Stimulated activated CD8-positive, alpha-beta memory T cell treated with anti-CD3 and anti-CD28 coated beads, Interleukin-4, amount 100 ng/mL, for 4 hours (primary cell): Measurements from ENCODE around the gene GMDS.

Experiments
- DNase-seq, 2 donors: peaks; one replicate each; pipeline ENCODE4 v3.0.0-alpha.2; 2020; ENCODE audit warnings: low read depth in 2 of 2, low spot score in 1 of 2

Gene GMDS

DNA sequence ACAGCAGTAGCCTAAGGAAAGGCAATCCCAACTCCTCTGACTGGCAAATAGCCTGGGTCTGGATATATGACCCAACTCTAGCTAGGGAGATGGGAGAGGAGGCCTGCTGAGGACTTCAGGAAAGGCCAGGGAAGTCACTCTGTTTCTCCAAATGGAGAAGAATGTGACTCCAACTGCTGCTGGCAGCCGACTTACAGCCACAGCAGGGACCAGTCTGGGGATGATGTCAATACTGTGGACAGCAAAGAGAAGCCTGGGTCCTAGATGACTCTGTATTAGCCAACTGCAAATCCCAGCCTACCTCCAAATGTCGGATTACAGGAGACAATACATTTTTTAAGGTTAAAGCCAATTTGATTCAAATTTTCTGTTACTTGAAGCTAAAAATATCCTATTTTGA lies 403.1 kb downstream of the GMDS start:
- no peak for DNase-seq

- DNase-seq, result no peak
Measured at GRCh38 chr6:1841136-1841535, 404.3 kb downstream of the GMDS start.

GRCh38 chr6:1840491-1841121 lies 404.8 kb downstream of the GMDS start:
- DNase-seq, result no peak

DNA sequence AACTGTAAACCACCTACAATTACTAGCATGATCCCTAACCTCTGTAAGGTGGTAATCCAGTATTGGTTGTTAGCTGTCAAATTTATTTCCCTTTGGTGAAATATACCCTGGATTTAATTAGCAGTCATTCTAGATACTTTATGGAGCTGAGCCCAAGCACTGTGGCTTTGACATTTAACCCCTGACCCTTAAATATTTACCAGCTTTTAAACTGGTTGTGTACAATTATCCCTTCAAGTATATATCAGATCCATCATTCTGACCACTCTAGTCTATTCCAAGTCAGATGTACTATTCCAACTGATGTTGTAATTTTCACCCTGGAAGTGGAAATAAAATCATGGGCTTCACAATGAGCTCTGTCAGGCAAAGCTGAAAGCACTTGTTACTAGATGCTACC lies 406.0 kb downstream of the GMDS start:
- no peak for DNase-seq

DNA sequence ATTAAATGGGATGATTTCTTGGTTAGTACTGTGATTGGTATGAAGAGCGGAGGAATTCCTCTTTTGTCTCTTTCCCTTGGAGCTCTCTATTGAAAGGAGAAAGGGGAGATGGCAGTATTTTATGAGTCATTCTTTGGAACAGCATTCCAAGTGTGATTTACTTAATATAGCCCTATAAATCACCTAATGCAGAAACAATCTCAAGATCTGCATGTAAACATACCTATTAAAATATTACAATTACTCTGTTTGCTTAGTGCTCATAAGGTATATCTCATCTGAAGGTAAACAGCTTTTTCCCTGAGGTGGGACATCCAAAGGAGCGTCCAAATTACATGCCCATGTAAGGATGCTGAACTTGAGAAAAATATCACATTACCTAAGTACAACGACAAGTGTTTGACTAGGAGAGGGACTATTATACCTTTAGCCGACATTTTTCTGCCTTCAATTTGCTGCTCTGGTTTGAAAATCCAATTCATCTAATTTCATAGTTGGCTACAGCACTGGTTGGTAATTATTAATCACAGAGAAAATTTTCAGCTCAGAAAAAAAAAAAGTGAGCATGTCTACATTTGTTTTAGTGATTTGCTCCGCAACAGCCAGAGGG lies 406.7 kb downstream of the GMDS start:
- DNase-seq, result no peak

DNA sequence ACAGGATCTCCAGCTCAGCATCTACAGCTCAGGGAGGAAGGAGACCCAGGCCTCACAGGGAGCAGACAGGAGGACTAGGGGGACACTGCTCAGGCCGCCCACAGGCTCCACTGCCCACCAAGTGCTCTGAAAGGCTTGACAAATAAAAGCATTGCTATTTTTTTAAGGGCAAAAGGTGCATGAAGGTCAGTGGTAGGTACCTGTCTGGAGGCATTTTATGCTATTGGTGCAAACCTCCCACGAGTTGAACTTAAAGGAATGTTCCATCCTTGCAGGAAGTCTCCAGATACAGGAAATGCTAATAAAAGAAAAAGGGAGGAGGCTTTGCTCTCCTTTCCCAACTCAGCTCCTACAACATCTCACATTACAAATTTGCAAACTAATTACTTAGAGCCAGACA lies 407.6 kb downstream of the GMDS start:
- DNase-seq, result no peak

DNA sequence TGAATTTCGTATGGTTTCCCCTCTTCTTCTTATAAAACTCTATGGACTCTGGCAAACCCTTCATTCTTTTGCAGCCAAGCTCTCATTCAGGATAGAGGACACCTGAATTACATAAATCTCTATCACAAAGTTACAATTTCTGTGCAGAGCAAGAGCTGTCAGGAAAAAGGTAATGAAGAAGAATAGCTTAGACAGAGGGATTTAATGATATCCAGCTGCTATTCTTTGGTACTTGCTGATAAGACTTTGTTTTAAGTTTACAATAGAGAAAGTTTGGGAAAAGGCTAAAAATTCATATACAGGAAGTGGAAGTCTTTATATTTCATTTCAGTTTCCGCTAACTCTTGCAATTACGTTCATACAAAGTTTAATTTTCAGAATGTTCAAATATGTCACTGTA lies 408.7 kb downstream of the GMDS start:
- no peak for DNase-seq

- DNase-seq, result no peak
Measured at GRCh38 chr6:1834646-1835516, 410.5 kb downstream of the GMDS start.

- no peak for DNase-seq
Measured at GRCh38 chr6:1834207-1834606, 411.2 kb downstream of the GMDS start.

- no peak for DNase-seq
Measured at GRCh38 chr6:1832844-1833787, 412.3 kb downstream of the GMDS start.

- no peak for DNase-seq
Measured at GRCh38 chr6:1832358-1832757, 413.0 kb downstream of the GMDS start.

- no peak for DNase-seq
Measured at GRCh38 chr6:1827984-1828793, 417.2 kb downstream of the GMDS start.

GRCh38 chr6:1825926-1826325 lies 419.5 kb downstream of the GMDS start:
- no peak for DNase-seq

- DNase-seq, result no peak
Measured at GRCh38 chr6:1825277-1825676, 420.1 kb downstream of the GMDS start.

DNA sequence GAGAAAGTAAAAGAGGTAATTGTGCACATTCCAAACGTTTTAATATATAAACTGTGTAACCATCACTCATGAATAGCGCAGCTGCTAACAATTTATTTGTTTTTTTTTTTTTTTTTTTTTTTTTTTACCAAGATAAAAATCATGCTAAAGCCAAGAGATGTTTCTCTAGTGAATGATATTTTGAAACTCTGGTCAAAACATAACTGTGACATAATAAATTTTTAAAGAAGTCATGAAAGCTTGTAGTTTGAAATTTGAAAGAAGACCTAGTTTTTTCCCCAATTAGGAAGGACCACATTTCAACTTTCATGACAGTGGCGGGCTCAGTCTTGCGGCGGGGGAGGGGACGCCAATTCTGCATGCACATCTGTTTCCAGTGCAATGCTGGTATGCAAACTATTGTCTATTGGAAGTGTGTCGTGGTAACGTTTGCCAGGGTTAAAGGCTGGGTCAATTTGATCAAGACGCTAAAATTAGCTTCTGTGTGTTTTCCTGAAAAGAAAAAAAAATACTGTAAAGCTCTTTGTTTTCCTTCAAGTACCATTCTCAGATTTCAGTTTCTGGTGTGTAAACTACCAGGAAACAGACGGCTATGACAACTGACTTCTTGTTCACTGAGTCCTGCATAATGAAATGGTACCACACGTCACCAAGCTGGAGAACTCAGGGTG lies 423.8 kb downstream of the GMDS start:
- DNase-seq, result no peak

DNA sequence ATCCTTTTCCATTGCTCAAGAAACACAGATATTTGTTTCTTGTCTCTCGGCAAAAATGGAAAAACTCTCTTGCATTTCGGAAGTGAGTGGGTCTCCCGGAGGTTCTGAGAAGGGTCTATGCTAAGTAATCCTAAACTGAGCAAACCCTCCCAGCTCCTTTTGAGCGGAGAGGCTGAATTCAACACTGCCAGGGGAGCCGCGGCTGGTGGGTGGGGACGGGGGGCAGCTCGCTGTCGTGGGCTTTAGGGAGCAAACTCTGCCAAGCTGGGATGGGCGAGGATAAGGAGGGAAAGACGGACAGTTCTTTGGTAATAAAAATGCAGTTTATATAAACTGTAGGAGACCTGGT lies 424.3 kb downstream of the GMDS start:
- DNase-seq, result no peak

DNA sequence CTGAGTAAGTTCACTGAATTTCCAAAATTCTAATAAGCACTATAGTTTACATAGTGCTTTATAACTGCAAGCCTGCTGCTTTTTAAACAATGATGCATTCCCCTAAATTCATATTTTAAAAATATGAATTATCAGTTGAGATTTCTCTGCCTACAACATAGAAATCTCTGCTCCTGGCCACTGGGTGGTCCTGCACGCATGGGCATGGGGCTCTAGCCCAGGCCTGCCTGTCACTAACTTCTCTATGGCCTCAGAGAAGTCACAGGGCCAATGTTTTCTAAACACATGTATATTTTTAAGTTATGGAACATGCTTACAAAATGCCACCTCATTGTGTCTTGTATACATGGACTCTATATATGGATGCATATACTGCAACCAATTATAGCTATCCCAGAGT lies 424.7 kb downstream of the GMDS start:
- no peak for DNase-seq

DNA sequence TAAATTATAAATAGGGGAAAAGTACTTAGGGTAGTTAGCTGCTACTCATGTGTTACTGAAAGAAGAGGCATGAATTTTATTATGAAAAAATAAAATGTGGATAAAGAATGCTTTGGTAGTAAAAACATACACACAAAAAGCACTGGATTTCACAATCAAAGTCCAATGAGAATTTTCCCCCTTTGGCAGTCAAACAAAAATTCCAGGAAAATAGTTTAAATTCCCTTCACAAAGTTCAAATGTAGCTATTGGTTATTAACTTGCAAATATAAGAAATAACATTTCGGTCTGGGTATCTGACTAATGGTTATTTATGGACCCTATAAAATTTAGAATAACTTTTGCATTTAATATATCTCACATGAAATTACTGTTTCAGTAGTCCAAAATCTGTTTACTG lies 425.2 kb downstream of the GMDS start:
- DNase-seq, result no peak

DNA sequence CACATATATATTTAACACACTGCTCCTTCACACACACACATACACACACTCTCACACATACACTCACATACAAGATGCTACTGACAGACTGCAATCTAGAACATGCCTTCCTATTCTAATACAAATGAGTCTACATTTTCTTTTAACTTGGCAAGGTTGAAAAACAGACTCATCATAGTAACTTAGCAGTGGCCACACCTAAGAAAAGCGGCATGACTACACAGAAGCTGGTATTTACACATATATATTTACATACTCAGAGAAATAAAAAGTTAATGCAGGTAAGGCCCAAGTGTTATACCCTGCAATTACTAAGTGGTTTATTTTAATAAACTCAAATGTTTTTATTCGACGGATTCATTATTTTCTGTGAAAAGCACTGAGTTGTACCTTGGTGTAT lies 426.4 kb downstream of the GMDS start:
- no peak for DNase-seq
